NOMO-1 treated with dmso at 0.1 percent for 144 hours (cell line): Measurements from ENCODE around the gene FAM210A.
"Not testable (repeated sequence)": the region's sequence is repeated elsewhere in the genome, so short reads cannot be mapped to it uniquely, and the experiment has no call there.

Source experiments
- DNase-seq: peaks from one replicate; lab custom pipeline; 2025; ENCODE audit not compliant: unreplicated experiment; lab: John Stamatoyannopoulos, UW

Gene FAM210A

DNA sequence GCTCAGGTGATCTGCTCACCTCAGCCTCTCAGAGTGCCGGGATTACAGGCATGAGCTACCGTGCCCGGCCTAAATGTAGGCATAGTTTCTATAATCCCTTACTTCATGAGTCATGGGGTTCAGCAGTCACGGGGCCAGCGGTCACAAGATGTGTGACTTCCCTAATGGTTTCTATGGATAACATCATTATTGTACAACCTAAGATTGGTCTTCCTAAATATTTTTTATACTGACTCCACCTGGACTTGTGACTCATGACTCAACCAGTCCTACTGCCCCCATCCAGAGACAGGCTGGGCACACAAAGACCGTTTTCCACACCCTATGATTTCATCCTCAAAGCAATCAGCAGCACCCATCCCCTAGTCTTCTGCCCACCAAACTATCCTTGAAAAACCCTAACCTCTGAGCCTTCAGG, 15.9 kb downstream of the FAM210A start:
- DNase-seq, result no peak

DNA sequence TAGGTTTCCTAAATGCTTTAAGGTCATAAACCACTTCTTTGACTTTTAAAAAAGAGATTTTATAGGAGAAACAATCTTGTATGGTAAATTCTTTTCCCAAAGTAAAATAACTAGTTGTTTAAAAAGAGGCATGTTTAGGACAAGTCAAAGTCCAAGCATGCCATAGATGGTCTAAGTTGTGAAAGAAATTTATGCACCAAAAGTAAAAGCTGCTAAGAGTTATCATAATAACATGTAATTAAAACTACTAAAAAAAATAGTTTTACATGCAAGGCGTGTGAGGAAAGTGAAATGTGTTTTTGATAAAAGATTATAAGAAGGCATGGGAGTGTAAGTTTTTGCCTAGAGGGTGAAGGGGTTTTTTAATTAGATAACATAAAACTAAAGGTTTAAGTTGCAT, 22.5 kb downstream of the FAM210A start:
- no peak for DNase-seq

DNA sequence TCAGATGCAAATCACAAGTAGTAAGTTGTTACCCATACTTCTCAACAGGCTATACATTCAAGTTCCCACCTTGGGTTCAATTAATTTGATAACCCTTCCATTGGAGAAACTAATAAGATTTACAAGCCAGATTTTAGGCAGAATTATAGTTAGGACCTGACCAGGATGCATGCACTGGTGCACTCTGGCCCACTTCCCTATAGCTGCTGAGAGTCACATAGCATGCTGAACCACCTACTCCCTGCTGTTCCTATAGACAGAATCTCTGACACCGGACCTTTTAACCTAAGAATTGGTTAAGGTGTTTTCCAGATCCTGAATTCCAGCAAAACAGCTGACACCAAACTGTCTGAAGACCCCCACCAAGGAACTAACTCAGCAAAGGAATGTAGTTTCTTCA, 26.2 kb downstream of the FAM210A start:
- no peak for DNase-seq

DNA sequence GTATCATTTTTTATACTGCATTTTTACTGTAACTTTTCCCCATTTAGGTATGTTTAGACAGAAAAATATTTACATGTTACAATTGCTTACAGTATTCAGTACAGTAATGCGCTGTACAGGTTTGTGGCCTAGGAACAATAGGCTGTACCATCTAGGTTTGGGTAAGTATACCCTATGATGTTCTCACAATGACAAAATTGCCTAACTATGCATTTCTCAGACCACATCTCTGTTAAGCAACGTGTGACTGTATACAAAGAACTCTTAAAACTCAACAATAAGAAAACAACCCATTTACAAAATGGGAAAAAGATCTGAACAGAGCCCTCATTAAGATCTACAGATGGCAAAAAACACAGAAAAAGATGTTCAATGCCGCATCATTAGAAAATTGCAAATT, 29.4 kb downstream of the FAM210A start:
- no peak for DNase-seq

DNA sequence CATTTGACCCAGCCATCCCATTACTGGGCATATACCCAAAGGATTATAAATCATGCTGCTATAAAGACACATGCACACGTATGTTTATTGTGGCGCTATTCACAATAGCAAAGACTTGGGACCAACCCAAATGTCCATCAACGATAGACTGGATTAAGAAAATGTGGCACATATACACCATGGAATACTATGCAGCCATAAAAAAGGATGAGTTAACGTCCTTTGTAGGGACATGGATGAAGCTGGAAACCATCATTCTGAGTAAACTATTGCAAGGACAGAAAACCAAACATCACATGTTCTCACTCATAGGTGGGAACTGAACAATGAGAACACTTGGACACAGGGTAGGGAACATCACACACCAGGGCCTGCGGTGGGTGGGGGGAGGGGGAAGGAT, 31.0 kb downstream of the FAM210A start:
- not testable (repeated sequence) for DNase-seq

DNA sequence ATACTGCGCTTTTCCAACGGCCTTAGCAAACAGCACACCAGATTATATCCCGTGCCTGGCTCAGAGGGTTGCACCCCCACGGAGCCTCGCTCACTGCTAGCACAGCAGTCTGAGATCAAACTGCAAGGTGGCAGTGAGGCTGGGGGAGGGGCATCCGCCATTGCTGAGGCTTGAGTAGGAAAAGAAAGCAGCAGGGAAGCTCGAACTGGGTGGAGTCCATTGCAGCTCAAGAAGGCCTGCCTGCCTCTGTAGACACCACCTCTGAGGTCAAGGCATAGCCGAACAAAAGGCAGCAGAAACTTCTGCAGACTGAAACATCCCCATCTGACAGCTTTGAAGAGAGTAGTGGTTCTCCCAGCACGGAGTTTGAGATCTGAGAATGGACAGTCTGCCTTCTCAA, 36.3 kb downstream of the FAM210A start:
- DNase-seq, result not testable (repeated sequence)

DNA sequence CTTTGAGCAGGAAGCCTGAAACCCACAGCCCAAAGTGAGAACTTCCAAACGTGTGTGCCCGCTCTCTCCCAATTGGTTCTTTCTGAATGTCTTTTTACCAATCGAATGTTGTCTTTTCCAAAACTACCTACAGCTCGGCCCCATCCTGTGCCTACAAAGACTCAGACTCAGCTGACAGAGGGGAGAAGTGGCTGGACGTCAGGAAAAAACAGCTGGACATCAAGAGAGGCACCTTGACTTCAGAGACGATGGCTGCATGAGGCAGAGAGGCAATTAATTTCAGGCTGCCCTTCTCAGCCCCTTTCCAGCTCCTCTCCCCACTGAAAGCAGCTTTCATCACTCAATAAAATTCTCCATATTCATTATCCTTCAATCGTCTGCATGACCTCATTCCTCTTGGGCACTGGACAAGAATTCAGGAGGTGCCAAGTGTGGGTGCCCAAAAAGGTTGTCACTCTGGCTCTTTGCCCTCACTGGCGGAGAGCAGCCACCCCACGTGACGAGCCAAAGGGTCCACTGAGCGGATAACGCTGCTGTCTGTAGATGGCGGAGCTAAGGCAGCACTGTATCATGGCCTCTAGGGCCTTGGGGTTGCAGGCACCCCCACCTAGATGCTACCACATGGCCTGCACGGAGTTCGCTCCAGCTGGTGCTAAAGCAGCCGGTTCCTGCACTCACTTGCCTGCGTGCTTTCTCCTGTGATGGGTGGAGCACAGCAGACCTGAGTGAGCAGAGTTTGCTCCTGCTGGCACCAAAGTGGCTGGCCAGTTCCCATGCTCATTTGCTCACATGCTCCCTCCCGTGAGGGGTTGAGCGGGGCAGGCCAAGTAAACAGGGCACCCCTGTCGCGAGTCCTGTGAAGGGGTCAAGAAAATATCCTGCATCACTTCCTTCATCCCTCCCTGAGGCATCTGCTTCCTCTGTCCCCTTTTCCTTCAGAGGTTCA, 37.9 kb downstream of the FAM210A start:
- no peak for DNase-seq

DNA sequence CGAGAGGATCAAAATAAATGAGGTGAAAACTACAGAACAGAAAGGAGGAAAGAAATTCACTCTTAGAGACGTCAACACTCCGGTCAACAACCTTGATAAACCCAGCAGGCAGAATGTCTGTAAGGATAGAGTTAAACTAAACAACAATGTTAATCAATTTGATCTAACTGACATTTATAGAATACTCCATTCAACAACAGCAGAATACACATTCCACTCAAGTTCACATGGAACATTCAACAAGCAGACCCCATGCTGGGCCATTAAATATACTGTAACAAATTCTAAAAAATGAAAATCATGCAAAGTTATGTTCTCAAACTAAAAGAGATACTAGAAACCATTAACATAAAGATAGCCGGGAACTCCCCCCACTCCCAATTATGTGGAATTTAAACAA, 41.8 kb downstream of the FAM210A start:
- DNase-seq, result no peak

DNA sequence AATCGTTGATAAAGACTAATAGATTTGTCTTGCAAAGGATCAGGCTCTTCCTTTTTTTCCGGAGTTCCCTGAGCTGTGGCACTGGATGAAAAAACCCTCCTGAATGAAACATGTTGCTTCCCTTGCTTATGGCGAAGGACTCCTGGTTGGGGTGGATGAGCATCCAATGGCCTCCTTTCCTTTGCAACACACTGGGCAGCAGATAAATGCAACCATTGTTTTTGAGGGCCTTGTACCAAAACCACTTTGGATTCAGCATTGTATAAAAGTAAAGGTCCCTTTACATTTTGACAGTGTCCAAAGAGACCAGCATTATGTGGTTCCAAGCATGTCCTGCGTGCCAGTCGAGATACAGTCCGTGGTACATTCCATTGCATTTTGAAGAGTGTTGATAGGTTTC, 44.7 kb downstream of the FAM210A start:
- no peak for DNase-seq

DNA sequence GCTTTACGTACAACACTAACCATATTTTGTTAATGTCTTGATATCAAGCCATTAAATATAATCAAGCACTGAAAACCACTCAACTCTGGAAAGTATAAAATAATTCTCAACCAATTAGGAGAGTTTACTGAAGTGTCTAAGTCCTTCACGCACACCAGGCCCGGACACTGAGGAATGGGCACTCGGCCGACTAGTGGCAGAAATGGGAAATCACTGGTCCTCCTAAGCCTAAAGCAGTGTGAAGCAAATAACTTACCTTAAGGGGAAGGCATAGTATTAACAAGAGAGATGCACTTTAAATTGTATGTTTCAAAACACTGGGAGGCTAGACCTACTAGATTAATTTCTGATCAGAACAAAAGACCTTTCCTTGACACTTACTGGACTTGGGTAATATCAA, 45.7 kb downstream of the FAM210A start:
- DNase-seq, result no peak

DNA sequence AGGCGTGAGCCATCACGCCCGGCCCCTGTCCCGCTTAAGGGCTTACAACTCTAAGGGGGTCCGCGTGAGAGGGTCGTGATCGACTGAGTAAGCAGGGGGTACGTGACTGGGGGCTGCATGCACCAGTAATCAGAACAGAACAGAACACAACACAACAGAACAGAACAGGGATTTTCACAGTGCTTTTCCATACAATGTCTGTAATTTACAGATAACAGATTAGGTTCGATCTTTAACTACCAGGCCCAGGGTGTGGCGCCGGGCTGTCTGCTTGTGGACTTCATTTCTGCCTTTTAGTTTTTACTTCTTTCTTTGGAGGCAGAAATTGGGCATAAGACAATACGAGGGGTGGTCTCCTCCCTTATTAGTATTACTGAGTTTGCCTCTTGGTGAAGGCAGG, 49.0 kb downstream of the FAM210A start:
- not testable (repeated sequence) for DNase-seq

DNA sequence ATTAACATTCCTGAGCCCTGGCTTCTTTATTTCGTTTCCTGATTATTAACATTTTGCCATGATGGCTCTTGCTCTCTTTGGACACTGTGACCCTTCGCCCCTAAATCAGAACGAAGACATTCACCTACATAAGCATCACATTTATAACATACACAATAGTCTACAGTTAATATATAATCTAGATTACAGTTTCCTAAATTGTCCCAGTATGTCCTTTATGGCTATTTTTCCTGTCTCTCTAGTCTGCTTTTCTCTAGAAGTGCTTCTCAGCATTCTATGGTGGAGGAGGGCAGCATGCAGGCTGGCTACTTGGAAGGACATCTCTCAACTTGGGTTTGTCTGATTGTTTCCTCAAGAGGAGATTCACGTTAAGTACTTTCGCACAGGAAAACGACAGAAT, 49.9 kb downstream of the FAM210A start:
- no peak for DNase-seq

DNA sequence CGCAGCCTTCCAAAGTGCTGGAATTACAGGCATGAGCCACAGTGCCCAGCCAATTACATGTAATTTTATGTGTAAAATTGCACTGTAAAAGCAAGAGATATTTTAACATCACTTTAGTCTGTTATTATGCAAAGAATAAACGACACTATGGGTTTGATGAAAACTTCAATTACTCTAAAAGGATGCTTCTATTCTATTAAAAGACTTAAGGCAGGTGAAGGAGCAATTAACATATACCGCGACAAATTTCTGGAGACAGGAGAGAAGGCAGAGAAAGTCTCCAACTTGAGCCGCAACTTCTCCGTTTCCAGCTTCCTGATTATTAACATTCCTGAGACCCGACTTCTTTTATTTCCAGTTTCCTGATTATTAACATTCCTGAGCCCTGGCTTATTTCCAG, 53.7 kb downstream of the FAM210A start:
- DNase-seq, result no peak

DNA sequence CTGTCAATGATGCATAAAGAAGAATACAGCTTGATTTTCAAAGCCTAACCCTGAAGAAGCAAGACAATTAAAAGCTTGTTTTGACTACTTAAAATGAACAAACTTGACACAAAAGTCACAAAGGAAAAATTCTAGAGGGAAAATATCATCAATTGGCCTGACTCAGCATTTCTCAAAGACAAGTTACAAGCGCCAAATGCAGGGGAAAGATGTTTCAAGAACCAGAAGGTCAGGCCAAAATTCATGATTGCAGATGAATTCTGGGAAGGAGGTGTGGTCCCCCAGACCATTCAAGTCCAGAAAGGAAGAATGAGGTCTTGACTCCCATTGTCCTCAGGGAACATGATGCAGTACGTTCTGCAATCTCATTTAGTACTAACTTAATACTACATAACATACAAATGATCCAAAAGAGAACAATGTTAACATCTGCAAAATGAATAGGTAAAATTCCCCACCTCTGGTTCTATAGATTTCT, 64.5 kb downstream of the FAM210A start:
- no peak for DNase-seq

DNA sequence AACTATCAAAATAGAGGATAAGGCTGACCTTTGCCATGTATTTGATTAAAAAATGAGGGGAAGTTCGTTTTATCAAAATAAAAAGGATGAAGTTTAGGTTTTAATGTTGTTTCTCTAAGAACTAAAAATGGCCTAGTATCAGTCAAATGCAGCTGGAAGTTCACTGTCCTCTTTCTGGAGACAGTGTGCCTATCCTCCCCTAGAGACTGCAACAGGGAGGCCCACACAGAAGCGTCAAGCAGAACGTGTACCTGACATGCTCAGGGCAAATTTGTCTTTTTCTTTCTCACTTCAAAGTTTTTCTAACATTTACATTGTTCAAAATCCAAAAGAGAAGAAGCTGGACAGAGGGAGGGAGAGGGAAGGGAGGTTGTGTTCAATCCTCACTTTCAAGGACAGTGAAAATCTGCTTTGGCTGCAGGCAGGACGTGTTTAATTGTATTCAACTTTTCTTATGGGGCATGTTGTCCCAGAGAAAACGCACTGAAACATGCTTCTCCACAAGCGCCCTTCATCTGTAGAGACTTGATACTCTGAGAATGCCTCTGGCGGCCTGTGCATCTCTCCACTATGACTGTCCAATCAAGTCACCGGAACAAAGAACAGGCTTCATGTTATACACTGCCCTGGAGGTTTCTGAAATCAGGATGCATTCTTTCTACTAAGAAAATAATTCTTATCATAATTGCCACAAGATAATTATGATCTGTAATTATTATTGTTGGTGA, 65.1 kb downstream of the FAM210A start:
- DNase-seq, result no peak

DNA sequence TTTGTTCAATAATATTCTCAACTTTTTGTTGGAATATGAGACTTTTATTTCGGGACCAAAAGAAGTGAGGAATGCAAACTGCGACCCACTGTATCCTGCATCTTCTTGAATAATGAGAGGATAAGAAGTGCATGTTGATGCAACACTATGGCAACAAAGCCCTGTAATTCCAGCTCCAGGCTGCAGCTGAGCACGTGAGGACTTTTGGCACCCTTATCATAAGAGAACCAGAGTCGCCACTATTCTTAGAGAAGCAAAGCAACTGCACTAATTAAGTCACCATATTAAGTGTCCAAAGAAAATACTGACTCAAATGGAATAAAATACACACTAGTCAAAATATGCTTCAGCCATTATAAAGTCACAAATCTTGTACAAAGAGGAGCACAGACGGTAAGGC, 65.8 kb downstream of the FAM210A start:
- DNase-seq, result no peak

DNA sequence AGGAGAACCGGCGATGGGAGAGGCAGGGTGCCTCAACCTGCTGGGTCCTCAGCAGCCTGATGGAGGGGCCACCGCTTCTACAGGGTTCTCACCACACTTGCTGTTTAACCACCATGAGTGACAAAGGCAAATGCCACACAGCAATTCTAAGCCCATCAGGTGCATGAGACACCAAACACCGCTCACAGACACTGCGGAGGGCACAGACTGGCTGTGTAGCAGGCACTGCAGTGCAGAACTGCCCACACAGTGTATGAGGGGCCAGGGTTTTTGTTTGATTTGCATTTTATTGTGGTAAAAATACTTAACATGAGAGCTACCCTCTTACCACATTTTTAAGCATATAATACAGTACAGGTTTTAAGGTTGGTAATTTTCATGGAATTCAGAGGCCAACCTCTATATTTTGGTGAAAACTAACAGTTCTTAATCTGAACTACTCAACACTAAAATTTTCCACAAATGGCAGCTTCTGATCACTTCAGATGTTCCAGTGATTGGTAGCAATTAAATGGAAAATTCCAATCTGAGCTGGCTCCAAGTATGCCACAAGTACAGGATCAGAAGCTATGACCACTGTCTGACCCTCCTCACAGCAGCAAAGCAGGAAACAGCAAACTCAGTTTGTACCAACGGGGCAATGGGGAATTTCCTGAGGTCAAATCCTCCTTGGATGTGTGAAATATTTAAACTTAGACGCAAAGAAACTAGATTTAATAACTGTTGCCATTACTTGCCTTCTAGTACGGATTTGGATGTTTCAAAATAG, 67.7 kb downstream of the FAM210A start:
- no peak for DNase-seq

DNA sequence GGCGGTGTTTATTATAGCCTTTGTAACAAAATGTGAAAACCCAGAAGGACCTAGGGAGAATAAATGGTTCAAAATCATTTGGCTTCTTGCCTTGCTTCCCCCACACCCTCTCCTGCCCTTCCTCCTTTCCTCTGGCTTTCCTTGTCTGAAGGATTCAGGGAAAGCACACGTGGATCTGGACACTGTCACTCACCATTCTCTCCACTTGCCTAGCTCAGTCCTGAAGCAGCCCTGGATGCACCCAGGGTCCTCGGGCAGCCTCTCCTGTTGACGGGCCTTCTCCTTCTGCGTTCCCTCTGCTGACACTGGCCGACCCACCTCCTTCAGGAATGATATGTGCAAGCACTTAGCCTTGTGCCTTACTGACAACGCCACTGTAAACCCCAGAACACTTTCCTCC, 68.4 kb downstream of the FAM210A start:
- no peak for DNase-seq

DNA sequence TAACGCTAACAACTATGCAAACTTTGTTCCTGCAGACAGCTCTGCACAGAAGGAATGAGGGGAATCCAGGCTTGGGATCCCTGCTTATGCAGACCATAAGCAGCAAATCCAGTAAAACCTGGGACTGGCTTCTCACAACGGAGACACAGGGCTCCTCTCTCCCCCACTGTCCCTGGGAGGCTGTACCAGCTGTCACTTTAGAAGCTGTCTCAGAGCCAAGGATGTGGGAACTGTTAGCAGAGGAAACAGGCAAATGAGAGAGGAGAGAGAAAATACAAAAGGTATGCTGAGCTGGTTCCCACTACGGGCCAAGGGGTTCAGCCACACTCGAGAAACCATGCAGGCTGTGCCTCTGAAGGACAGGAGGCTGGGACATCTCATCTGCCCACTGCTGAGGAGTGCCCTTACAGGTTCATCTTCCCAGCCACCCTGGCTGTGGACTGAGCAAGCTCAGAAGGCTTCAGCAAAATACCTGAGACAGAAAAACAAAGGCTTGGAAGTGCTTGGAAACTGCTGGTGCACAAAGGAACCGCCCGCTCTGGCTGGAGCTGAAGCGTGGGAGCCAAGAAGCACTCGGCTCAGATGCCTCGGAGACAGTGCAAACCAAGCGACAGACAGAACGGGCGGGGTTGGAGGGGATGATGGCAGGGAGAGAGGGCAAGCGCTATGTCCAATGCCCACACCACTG, 72.5 kb downstream of the FAM210A start:
- DNase-seq, result no peak

DNA sequence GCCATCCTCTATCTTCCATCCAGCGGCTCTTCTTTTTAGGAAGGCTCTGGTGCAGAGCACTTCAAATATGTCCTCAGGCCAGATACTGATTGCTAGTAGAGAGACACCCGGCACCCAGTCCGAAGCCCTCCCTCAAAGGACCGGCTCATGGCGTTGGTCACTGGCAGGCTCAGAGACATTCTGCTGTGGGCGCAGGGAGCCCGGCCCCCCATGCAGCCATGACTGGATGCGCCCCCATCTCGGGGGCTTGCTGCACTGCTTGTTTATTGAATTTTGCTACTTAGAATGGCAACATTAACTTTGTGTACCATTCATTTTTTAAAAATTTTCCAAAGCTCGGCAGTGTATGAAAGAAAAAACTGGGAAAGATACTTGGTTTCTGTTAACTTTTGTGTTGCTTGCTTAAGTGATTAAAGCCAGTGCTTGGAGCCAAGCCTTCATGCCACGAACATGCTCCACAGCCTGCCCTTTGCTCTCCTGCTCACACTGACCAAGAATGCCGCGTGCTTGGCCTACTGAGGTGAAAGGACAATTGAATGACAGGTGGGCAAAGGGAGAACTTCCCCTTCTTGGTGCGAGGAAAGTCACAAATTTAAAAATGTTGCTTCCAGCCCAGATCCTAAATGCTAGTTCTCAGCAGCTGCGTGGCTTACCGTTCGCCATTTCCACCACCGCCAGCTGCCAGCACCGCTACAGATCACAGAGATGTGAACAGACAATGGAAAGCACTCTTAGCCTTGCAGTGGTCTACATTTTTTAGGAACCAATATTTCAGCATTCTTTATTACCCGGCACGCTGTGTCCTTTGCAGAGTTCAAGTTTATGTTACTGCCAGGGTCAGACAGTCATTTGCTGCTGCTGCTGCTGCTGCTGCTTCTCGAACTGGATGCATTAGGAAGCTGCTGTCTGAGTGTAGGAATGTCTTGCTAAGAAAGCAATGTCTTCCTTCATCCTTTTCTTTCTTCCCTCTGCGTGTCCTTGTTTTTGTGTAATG, 76.7 kb downstream of the FAM210A start:
- no peak for DNase-seq
